Choroid plexus epithelial cell (primary cell): ENCODE measurements around the gene CDC42BPB.

ENCODE experiments used
- DNase-seq: peaks from one replicate; pipeline ENCODE4 v3.0.0-alpha.2; 2010; ENCODE audit warnings: low read depth
- H3K4me3 ChIP-seq: 2 replicates; pipeline ENCODE4 v1.5.1; 2011; ENCODE audit warnings: low read depth, mild to moderate bottlenecking, control low read depth, low read length, moderate library complexity
- CTCF ChIP-seq: conservative IDR thresholded peaks from 2 replicates; pipeline ENCODE4 v1.5.1; 2011; ENCODE audit warnings: low read depth, mild to moderate bottlenecking, control low read depth, inconsistent platforms, low read length, moderate library complexity

Gene CDC42BPB

GRCh38 chr14:103070263-103070885 lies 13.0 kb upstream of the CDC42BPB start:
- DNase-seq = no peak
- H3K4me3 ChIP-seq = no peak overlapping the region
- no peak for TF ChIP-seq CTCF

GRCh38 chr14:103068351-103069073 lies 11.2 kb upstream of the CDC42BPB start:
- no peak for TF ChIP-seq CTCF
- no peak overlapping the region for H3K4me3 ChIP-seq
- DNase-seq = no peak

- TF ChIP-seq CTCF = no peak
- peak; percentile 10 for DNase-seq
- H3K4me3 ChIP-seq = no peak overlapping the region
Measured at GRCh38 chr14:103067231-103067954, 10.0 kb upstream of the CDC42BPB start.

- no peak for TF ChIP-seq CTCF
- no peak overlapping the region for H3K4me3 ChIP-seq
- DNase-seq = no peak
Measured at GRCh38 chr14:103066399-103066798, 9.1 kb upstream of the CDC42BPB start.

GRCh38 chr14:103065861-103066260 lies 8.5 kb upstream of the CDC42BPB start:
- no peak for DNase-seq
- TF ChIP-seq CTCF = no peak
- no peak overlapping the region for H3K4me3 ChIP-seq

GRCh38 chr14:103064978-103065377 lies 7.6 kb upstream of the CDC42BPB start:
- no peak for TF ChIP-seq CTCF
- DNase-seq = no peak

More at GRCh38 chr14:103064978-103065377, 7.6 kb upstream of the CDC42BPB start:
- H3K4me3 ChIP-seq = no peak overlapping the region
